Psoas muscle (tissue), 8 donors: Measurements from ENCODE around the gene PTPRK. TPM values are rescaled to one million over a fixed set of nuclear protein-coding genes. Genes with fewer than 3 reads are reported as not detected.
A peak's percentile ranks its signal among the peaks of the same experiment; 100 is the strongest.

Source experiments
- ATAC-seq, 4 donors: fragments of 200-7000 bp; cut with Tn5 transposase; one replicate each; pipeline ENCODE4 v1.9.1; 2020; ENCODE audit warnings: moderate library complexity in 3 of 4, mild to moderate bottlenecking in 2 of 4
- DNase-seq, 2 donors: peaks; one replicate each; pipeline ENCODE4 v3.0.0-alpha.2; 2020
- H3K27ac ChIP-seq: fragments of 200-600 bp; one replicate; pipeline ENCODE4 v1.8.0; 2022
- H3K27me3 ChIP-seq, 3 donors: fragments of 200-600 bp in 1 of 3; one replicate each; pipeline versions ENCODE4 v1.6.1 to v1.8.0; 2013 to 2022; ENCODE audit warnings: low read length in 2 of 3, mild to moderate bottlenecking in 2 of 3, moderate library complexity in 1 of 3; ENCODE audit not compliant: insufficient read depth in 3 of 3
- H3K36me3 ChIP-seq, 2 donors: fragments of 200-600 bp in 1 of 2; one replicate each; pipeline versions ENCODE4 v1.6.1 to v1.8.0; 2013 to 2022; ENCODE audit warnings: low read depth in 1 of 2, mild to moderate bottlenecking in 1 of 2, moderate library complexity in 1 of 2; ENCODE audit not compliant: insufficient read depth in 1 of 2
- H3K4me1 ChIP-seq: fragments of 200-600 bp; one replicate; pipeline ENCODE4 v1.8.0; 2022
- H3K4me3 ChIP-seq: fragments of 200-600 bp; one replicate; pipeline ENCODE4 v1.8.0; 2022; ENCODE audit warnings: mild to moderate bottlenecking
- H3K9me3 ChIP-seq: fragments of 200-600 bp; one replicate; pipeline ENCODE4 v1.8.0; 2022
- CTCF ChIP-seq: fragments of 200-600 bp; IDR thresholded peaks from one replicate; pipeline ENCODE4 v1.8.0; 2022; ENCODE audit warnings: antibody characterized with exemption
- WGBS, 3 donors: extraction: QIAGEN DNeasy Blood & Tissue Kit; methylation state at CpG; one replicate each; pipeline versions ENCODE4 v1.1.6 to v1.1.7; 2013; 5-methylcytosine and 5-hydroxymethylcytosine counted together
- intact Hi-C, 2 donors: fragments of 100-400 bp; cut with DNase I; formaldehyde crosslinking; loops; one replicate each; pipeline versions ENCODE4 v1.11.0 to v1.14.2; 2022
- polyA plus RNA-seq, 3 donors: library from polyadenylated mRNA; stranded (reverse); fragments of 200-250 nt; gene quantifications; one replicate each; pipeline ENCODE4 v1.2.3, GENCODE V29; 2013
- total RNA-seq, 4 donors: library from RNA; stranded (reverse); fragmentation: NEBNext Ultra II Directional in 2 of 4; extraction: Animal tissue kit (Norgen Biotek cat#: 25700) in 2 of 4; gene quantifications; one replicate each; pipeline versions ENCODE4 v1.2.1 to v1.2.4, GENCODE V29; 2021 to 2023
- donor health status: healthy with polysubstance abuse.
- donor health status: DM: no; HTN: no; CAD: no; lungs with moderate emphysema.
- donor health status: Bipolar disorder and iron deficiency.
- donor health status: healthy.
- donor health status: DM: yes; HTN: yes; CAD: no.
- donor health status: DM: no; HTN: no; CAD: no.
- donor health status: DM: no; HTN: no; CAD: no.
- donor health status: DM: yes; HTN: yes; CAD: no.

The PTPRK gene
- total and polyA plus RNA-seq, 7 donors = 3.2 to 10.6 (median 9.1) TPM

- TF ChIP-seq CTCF = no peak
- ATAC-seq = no peak
- 97 to 100% (median 98%) methylated on average over 1 of the region's 1 CpG for WGBS, 3 donors
These were observed 370.6 kb downstream of the PTPRK start for GRCh38 chr6:128149796-128150195.

GRCh38 chr6:128144320-128144719, 376.1 kb downstream of the PTPRK start:
- 89 to 96% (median 91%) methylated on average over 1 of the region's 1 CpG for WGBS, 3 donors
- Histone ChIP-seq H3K36me3 (no peaks in the 10 kb centered on the region), H3K9me3 (no peaks in the 10 kb centered on the region), H3K4me1 (no peaks in the 10 kb centered on the region), H3K27ac (no peak overlapping the region), H3K4me3 (no peak overlapping the region), H3K27me3 (no peaks in the 10 kb centered on the region)
- ATAC-seq = no peak
- intact Hi-C loops = no loop called here
- DNase-seq = no peak
- TF ChIP-seq CTCF = no peak

More at GRCh38 chr6:128149796-128150195, 370.6 kb downstream of the PTPRK start:
- Histone ChIP-seq H3K36me3 (no peaks in the 10 kb centered on the region), H3K4me3 (no peak overlapping the region), H3K4me1 (no peaks in the 10 kb centered on the region), H3K9me3 (no peaks in the 10 kb centered on the region), H3K27me3 (no peaks in the 10 kb centered on the region), H3K27ac (no peak overlapping the region)
- intact Hi-C loops = no loop called here
- no peak for DNase-seq

GRCh38 chr6:128141932-128142331, 378.5 kb downstream of the PTPRK start:
- no peak for TF ChIP-seq CTCF
- H3K9me3 ChIP-seq = no peaks in the 10 kb centered on the region
- no peaks in the 10 kb centered on the region for H3K4me1 ChIP-seq
- DNase-seq (no peak), ATAC-seq (no peak)
- H3K4me3 ChIP-seq = no peak overlapping the region
- no peak overlapping the region for H3K27ac ChIP-seq
- no peaks in the 10 kb centered on the region for H3K36me3 ChIP-seq
- intact Hi-C loops = no loop called here
- no peaks in the 10 kb centered on the region for H3K27me3 ChIP-seq

GRCh38 chr6:128139519-128139918, 380.9 kb downstream of the PTPRK start:
- no peak overlapping the region for H3K27ac ChIP-seq
- H3K4me1 ChIP-seq = no peaks in the 10 kb centered on the region
- no peaks in the 10 kb centered on the region for H3K27me3 ChIP-seq
- TF ChIP-seq CTCF = no peak
- H3K9me3 ChIP-seq = no peaks in the 10 kb centered on the region
- no peak overlapping the region for H3K4me3 ChIP-seq
- 50 to 66% (median 59%) methylated on average over 1 of the region's 1 CpG for WGBS, 3 donors
- no peak for DNase-seq
- intact Hi-C loops = no loop called here
- peak in 3 of 4 donors; percentile 54 to 86 (median 70) for ATAC-seq
- no peaks in the 10 kb centered on the region for H3K36me3 ChIP-seq

GRCh38 chr6:128138694-128139093, 381.7 kb downstream of the PTPRK start:
- no peak for TF ChIP-seq CTCF
- 88 to 100% (median 100%) methylated on average over 1 of the region's 1 CpG for WGBS, 3 donors
- H3K4me1 ChIP-seq = no peaks in the 10 kb centered on the region

More at GRCh38 chr6:128138694-128139093, 381.7 kb downstream of the PTPRK start:
- H3K4me3 ChIP-seq = no peak overlapping the region
- ATAC-seq (no peak), DNase-seq (no peak)
- no peaks in the 10 kb centered on the region for H3K27me3 ChIP-seq
- H3K27ac ChIP-seq = no peak overlapping the region
- H3K36me3 ChIP-seq = no peaks in the 10 kb centered on the region
- no peaks in the 10 kb centered on the region for H3K9me3 ChIP-seq
- intact Hi-C loops = no loop called here
